OCI-LY1 (cell line): ENCODE data around the gene TRIM2.

Experiments used
- H2AFZ ChIP-seq: fragments of 200-600 bp; sonication (generic), shearing (Covaris generic); 2 replicates; pipeline ENCODE4 v1.6.0; 2014; ENCODE audit warnings: antibody characterized with exemption, mild to moderate bottlenecking, low read length
- H3F3A ChIP-seq: fragments of 200-600 bp; sonication (generic), shearing (Covaris generic); 2 replicates; pipeline ENCODE4 v1.6.0; 2014; ENCODE audit warnings: mild to moderate bottlenecking, antibody characterized with exemption, low read length, moderate library complexity; ENCODE audit not compliant: insufficient read depth
- H3K27ac ChIP-seq: fragments of 200-600 bp; sonication (generic); 2 replicates; pipeline ENCODE4 v1.5.1; 2014; ENCODE audit warnings: low read length, mixed run types, mild to moderate bottlenecking, low read depth; ENCODE audit not compliant: poor library complexity, severe bottlenecking
- H3K27me3 ChIP-seq: fragments of 200-600 bp; sonication (generic); 2 replicates; pipeline ENCODE4 v1.6.0; 2014; ENCODE audit warnings: antibody characterized with exemption, mild to moderate bottlenecking, low read length, moderate library complexity; ENCODE audit not compliant: insufficient read depth
- H3K36me3 ChIP-seq: fragments of 200-600 bp; sonication (generic); 2 replicates; pipeline ENCODE4 v1.6.1; 2014; ENCODE audit warnings: mild to moderate bottlenecking, antibody characterized with exemption, low read length, moderate library complexity, mixed read lengths; ENCODE audit not compliant: insufficient read depth
- H3K4me1 ChIP-seq: fragments of 200-600 bp; sonication (generic); 2 replicates; pipeline ENCODE4 v1.5.1; 2014; ENCODE audit warnings: mild to moderate bottlenecking, low read length, moderate library complexity; ENCODE audit not compliant: insufficient read depth, severe bottlenecking
- H3K4me2 ChIP-seq: fragments of 200-600 bp; sonication (generic), shearing (Covaris generic); 2 replicates; pipeline ENCODE4 v1.6.1; 2014; ENCODE audit warnings: low read length
- H3K4me3 ChIP-seq: fragments of 200-600 bp; sonication (generic); 2 replicates; pipeline ENCODE4 v1.5.1; 2014; ENCODE audit warnings: low read length, low read depth, mild to moderate bottlenecking, mixed read lengths; ENCODE audit not compliant: poor library complexity, severe bottlenecking
- H3K79me2 ChIP-seq: fragments of 200-600 bp; shearing (Covaris generic); 2 replicates; pipeline ENCODE4 v1.6.1; 2016; ENCODE audit warnings: mixed run types, low read length, mixed read lengths; ENCODE audit not compliant: insufficient read depth
- H3K9ac ChIP-seq: fragments of 200-600 bp; sonication (generic), shearing (Covaris generic); 2 replicates; pipeline ENCODE4 v1.6.1; 2014; ENCODE audit warnings: mild to moderate bottlenecking, low read length, mixed read lengths
- H3K9me2 ChIP-seq: fragments of 200-600 bp; sonication (generic), shearing (Covaris generic); 2 replicates; pipeline ENCODE4 v1.6.1; 2014; ENCODE audit warnings: low read depth, mild to moderate bottlenecking, low read length, mixed read lengths
- H3K9me3 ChIP-seq: fragments of 200-600 bp; shearing (Covaris generic); 2 replicates; pipeline ENCODE4 v1.6.1; 2014; ENCODE audit warnings: low read length, mixed read lengths
- H4K20me1 ChIP-seq: fragments of 200-600 bp; sonication (generic), shearing (Covaris generic); 2 replicates; pipeline ENCODE4 v1.6.0; 2016; ENCODE audit warnings: mild to moderate bottlenecking, low read length; ENCODE audit not compliant: insufficient read depth
- EZH2 ChIP-seq: fragments of 200-600 bp; sonication (generic), shearing (Covaris generic); IDR thresholded peaks from 2 replicates; pipeline ENCODE4 v1.8.0; 2017; ENCODE audit warnings: borderline replicate concordance, mixed run types, mild to moderate bottlenecking, antibody characterized with exemption, low read length, moderate library complexity, mixed read lengths
- TF ChIP-seq, protein P1 (sequence below): fragments of 200-600 bp; sonication (generic), shearing (Covaris generic); IDR thresholded peaks from 2 replicates; pipeline ENCODE4 v1.5.1; 2017; ENCODE audit warnings: mild to moderate bottlenecking, antibody characterized with exemption, low read length, moderate library complexity, mixed read lengths

Gene TRIM2

DNA sequence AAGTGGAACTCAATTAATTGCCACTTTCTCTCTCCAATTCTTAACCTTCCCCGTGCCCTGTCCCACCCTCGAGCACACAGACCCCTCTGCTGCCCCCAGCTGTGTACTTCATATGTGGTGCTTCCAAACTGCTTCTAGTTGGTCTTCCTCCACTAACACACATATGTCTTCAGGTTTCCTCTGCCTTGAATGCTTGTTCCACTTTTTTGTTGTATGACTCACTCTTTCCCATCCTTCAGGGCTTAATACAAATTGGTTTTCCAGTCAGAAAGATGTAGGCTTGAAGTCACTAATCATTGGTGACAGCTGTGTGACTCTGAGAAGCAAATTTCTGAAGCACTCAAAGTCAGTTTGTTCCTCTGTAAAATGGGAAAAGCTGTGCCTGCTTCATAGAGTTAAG, 30.6 kb downstream of the TRIM2 start:
- no peak overlapping the region for H3K4me3 ChIP-seq

DNA sequence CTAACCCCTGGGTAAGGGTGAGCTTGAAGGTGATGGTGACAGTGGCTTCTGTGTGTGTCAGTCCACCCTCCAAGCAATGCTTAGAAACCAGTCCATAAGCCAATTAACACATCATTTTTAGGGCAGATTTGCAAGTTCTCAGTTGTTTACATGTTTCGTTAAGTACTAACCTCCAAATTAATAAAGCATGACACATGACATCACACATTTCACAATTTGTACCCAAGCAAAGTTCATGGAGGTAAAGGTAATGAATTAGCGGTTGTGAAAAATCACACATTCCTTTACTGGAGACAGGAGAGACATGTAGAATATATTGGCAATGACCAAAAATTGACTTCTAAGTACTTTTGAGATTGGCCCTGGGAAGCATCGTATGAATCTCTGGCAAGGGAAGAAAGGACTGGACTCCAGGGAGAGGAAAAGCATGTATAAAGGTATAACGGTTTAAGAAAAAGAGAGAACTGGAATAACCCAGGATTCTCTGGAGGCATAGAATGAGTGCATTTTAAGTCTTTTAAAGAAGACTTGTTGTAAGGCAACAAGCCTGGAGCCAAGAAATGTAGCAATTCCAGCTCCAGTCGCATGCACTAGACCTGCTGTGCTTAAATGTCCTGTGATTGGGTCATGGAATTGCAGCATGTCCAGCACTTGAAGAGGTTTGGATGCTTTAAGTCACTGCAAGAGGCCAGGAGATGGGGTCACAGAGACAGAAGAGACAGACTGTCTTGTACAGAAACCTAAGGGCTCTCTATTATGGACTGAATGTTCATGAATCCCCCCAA, 34.1 kb downstream of the TRIM2 start:
- Histone ChIP-seq H3K79me2 (no peaks in the 10 kb centered on the region), H3K9ac (no peak overlapping the region), H3K9me3 (no peaks in the 10 kb centered on the region), H3K27me3 (no peaks in the 10 kb centered on the region; the same call in 1 of the 2 replicates), H3K9me2 (no peaks in the 10 kb centered on the region), H4K20me1 (no peaks in the 10 kb centered on the region), H3F3A (no peaks in the 10 kb centered on the region), H3K4me2 (no peak overlapping the region), H3K27ac (no peak overlapping the region), H3K4me1 (no peaks in the 10 kb centered on the region), H2AFZ (no peak overlapping the region), H3K4me3 (no peak overlapping the region), H3K36me3 (no peaks in the 10 kb centered on the region)
- TF ChIP-seq EZH2, result no peak
- TF ChIP-seq, protein P1, sequence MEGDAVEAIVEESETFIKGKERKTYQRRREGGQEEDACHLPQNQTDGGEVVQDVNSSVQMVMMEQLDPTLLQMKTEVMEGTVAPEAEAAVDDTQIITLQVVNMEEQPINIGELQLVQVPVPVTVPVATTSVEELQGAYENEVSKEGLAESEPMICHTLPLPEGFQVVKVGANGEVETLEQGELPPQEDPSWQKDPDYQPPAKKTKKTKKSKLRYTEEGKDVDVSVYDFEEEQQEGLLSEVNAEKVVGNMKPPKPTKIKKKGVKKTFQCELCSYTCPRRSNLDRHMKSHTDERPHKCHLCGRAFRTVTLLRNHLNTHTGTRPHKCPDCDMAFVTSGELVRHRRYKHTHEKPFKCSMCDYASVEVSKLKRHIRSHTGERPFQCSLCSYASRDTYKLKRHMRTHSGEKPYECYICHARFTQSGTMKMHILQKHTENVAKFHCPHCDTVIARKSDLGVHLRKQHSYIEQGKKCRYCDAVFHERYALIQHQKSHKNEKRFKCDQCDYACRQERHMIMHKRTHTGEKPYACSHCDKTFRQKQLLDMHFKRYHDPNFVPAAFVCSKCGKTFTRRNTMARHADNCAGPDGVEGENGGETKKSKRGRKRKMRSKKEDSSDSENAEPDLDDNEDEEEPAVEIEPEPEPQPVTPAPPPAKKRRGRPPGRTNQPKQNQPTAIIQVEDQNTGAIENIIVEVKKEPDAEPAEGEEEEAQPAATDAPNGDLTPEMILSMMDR, result no peak

More for the DNA sequence above, 30.6 kb downstream of the TRIM2 start:
- no peak overlapping the region for H3K9ac ChIP-seq
- H3K4me1 ChIP-seq, result no peaks in the 10 kb centered on the region
- no peaks in the 10 kb centered on the region for H3K9me3 ChIP-seq
- H3K9me2 ChIP-seq, result no peaks in the 10 kb centered on the region
- no peaks in the 10 kb centered on the region for H3K79me2 ChIP-seq
- H4K20me1 ChIP-seq, result no peaks in the 10 kb centered on the region
- H3K27me3 ChIP-seq, result peaks cover 2% of the 10 kb centered on the region; the same call in 1 of the 2 replicates
- no peaks in the 10 kb centered on the region for H3F3A ChIP-seq
- H3K4me2 ChIP-seq, result no peak overlapping the region
- H3K36me3 ChIP-seq, result no peaks in the 10 kb centered on the region
- TF ChIP-seq EZH2, result no peak
- TF ChIP-seq, protein P1, result no peak
- no peak overlapping the region for H2AFZ ChIP-seq
- H3K27ac ChIP-seq, result no peak overlapping the region

DNA sequence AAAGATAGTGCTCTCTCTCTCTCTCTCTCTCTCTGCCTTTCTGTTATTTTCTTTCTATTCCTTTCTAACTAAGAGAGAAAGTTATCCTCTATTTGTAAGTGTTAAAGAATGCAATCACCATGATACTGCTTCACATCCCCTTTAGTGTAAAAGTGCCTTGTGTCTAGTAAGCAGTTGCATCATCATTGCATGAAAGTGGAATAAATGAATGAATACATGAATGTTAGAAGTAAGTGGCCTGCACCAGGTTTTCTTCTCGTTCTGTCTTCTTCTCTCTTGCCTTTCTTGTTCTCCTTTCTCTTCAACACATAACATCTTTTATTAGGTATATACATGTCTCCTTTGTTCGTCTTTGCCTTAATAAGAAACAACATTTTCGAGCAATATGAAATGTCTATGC, 35.2 kb downstream of the TRIM2 start:
- TF ChIP-seq EZH2, result no peak
- TF ChIP-seq, protein P1, result no peak
- Histone ChIP-seq H3F3A (no peaks in the 10 kb centered on the region), H3K9ac (no peak overlapping the region), H3K27ac (no peak overlapping the region), H3K27me3 (no peaks in the 10 kb centered on the region; the same call in 1 of the 2 replicates), H3K36me3 (no peaks in the 10 kb centered on the region), H3K4me2 (no peak overlapping the region), H2AFZ (no peak overlapping the region), H4K20me1 (no peaks in the 10 kb centered on the region), H3K4me3 (no peak overlapping the region), H3K9me2 (no peaks in the 10 kb centered on the region), H3K79me2 (no peaks in the 10 kb centered on the region), H3K9me3 (no peaks in the 10 kb centered on the region), H3K4me1 (no peaks in the 10 kb centered on the region)
